ENCODE measurements around the gene APOE.
"Not testable (repeated sequence)": the region's sequence is repeated elsewhere in the genome, so short reads cannot be mapped to it uniquely, and the experiment has no call there.

APOE gene

GRCh38 chr19:44905437-44906160, at the start of gene APOE:
Gene APOE, plus strand, starts transcription at chr19:44905796. Its CDS starts 829 bp downstream, at chr19:44906625.
- DNase-seq: no peak

DNA sequence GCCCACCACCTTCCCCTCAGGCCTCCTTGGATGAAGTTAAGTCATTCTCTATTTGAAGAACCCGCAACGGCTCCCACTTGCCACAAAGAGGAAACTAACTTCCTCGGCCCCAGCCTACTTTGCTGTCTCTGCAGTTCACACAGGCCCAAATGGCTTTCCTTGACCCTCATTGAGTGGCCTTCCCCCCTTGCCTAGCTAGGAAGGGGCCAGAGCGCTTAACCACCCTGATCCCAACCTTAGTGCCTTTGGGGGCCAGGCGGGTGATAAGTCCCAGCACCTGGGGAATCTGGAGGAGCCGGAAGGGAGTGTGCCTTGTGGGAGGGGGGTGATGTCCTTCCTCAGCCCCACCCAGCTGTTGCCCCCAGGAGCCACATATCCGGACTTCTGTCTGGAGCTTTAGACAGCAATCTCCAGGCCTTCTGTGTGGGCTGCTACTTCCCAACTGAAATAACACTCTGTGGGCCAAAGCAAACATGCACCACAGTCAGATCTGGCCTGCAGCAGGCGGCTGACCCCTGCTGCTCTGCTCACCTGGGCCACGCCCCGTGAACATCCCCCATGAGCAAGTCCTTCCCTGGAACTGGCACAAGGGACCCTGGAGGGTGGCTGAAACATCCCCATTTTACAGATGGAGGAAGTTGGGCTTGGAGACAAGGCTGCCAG, 49.0 kb upstream of the APOE start:
- DNase-seq: no peak

- DNase-seq: no peak
Observed at GRCh38 chr19:44857837-44858236, 47.8 kb upstream of the APOE start.

DNA sequence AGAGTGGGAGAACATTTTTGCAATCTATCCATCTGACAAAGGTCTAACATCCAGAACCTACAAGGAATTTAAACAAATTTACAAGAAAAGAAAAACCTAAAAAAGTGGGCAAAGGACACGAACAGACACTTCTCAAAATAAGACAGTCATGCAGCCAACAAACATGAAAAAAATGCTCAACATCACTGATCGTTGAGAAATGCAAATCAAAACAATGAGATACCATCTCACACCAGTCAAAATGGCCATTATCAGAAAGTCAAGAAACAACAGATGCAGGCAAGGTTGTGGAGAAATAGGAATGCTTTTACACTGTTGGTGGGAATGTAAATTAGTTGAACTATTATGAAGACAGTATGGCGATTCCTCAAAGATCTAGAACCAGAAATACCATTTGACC, 44.0 kb upstream of the APOE start:
- not testable (repeated sequence) for DNase-seq

DNA sequence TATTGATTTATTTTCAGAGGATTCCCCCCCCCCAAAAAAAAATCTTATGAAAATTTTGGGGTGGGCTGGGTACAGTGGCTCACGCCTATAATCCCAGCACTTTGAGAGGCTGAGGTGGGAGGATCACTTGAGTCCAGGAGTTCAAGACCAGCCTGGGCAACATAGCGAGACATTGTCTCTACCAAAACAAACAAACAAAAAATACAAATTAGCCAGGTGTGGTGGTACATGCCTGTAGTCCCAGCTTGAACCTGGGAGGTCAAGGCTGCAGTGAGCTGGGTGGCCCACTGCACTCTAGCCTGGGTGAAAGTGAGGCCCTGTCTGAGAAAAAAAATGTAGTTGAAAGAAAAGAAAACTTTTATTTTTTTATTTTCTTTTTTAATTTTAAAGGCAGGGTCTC, 41.6 kb upstream of the APOE start:
- DNase-seq: no peak

DNA sequence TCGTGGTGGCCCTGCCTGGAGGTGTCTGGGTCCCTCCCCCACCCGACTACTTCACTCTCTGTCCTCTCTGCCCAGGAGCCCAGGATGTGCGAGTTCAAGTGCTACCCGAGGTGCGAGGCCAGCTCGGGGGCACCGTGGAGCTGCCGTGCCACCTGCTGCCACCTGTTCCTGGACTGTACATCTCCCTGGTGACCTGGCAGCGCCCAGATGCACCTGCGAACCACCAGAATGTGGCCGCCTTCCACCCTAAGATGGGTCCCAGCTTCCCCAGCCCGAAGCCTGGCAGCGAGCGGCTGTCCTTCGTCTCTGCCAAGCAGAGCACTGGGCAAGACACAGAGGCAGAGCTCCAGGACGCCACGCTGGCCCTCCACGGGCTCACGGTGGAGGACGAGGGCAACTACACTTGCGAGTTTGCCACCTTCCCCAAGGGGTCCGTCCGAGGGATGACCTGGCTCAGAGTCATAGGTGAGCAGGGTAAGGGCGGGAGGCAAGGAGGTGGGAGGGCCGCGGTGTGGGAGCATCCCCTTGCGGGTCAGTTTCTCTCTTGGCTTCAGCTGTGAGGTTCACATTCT, 40.3 kb upstream of the APOE start:
- DNase-seq: no peak

DNA sequence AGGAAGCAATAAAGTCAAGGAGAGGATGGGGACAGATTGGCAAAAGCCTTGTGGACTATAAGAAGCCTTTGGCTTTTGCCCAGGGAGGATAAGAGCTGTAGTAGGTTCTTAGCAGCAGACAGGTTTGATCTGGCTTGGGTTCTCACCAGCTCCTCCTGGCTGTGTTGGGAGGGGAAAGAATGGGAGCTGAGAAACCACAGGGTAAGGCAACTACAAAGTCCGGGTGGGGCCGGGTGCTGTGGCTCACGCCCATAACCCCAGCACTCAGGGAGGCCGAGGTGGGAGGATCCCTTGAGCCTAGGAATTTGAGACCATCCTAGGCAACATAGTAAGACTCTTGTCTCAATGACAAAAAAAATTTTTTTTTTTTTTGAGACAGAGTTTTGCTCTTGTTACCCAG, 38.9 kb upstream of the APOE start:
- no peak for DNase-seq

DNA sequence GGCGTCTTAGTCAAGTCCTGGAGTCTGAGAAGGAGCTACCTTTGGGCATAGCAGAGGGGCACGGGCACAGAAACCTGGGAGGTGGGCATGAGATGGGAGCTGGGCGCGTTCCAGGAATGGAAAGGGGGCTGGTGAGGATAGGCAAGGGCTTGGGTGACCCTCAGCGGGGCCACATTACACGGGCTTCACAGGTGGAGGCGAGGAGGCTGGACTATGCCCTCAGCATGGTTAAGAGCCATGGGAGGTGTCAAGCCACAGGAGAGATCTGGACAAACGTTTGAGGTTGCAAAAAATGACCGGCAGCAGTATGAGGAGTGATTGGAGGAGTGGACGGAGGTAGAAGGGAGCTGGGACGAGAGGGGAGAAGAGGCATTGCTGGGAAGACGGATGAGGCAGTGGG, 38.0 kb upstream of the APOE start:
- DNase-seq: no peak

- no peak for DNase-seq
Observed at GRCh38 chr19:44869733-44870470, 35.7 kb upstream of the APOE start.

DNA sequence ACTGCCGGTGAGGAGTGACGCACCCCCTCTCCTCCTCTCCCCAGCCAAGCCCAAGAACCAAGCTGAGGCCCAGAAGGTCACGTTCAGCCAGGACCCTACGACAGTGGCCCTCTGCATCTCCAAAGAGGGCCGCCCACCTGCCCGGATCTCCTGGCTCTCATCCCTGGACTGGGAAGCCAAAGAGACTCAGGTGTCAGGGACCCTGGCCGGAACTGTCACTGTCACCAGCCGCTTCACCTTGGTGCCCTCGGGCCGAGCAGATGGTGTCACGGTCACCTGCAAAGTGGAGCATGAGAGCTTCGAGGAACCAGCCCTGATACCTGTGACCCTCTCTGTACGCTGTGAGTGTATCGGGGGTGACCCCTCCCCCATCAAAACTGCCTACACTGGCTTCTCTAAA, 33.8 kb upstream of the APOE start:
- no peak for DNase-seq

GRCh38 chr19:44872661-44873060, 32.9 kb upstream of the APOE start:
- DNase-seq: no peak

DNA sequence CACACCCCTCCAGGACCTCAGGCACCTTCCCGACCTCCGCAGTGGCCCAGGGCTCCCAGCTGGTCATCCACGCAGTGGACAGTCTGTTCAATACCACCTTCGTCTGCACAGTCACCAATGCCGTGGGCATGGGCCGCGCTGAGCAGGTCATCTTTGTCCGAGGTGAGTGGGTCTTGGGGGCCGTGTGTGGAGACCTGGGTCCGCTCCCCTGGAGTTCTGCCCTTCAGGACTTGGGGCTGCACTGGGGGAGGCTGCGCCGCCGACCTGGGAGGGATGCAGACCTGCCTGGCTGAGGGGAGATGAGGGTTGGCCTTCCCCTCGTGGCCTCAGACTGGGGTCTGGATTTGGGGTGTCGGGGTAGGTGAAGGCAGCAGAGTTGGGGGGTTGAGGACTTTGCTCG, 31.3 kb upstream of the APOE start:
- no peak for DNase-seq

DNA sequence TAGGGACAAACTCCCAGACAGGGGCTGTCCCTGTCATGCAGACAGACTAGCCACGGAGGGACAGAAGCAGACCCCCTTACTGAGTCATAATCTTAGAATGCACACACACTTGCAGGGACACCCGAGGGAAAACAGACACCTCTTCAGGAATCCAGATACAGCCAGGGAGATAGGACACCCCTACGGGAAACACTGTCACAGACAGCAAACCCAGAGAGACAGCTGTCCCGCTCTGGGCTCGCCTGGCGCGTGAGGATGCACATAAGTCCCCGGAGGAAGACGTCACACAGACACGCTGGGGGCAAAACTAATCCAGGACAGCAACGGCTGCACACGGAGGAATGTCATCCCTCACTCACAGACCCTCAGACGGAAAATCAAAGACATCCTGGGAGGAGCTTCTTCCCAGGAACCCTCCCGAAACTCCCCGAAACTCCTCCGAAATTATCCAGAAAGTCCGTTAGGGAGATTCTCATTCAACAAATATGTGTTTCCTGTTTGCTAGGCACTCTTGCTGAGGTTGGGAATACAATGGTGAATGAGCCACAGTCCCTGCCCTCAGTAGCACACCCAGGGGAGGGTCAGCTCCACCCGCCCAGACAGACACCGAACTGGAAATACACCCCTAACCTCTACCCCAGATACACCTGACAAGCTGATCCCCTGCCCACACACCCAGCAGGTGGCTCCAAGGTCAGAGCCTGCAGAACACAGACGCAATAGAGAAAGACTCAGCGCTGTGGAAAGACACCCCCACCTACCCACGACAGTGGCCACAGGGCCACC, 29.7 kb upstream of the APOE start:
- no peak for DNase-seq

GRCh38 chr19:44876930-44877535, 28.6 kb upstream of the APOE start:
- DNase-seq: no peak

- DNase-seq: no peak
Observed at GRCh38 chr19:44878120-44878865, 27.3 kb upstream of the APOE start.

DNA sequence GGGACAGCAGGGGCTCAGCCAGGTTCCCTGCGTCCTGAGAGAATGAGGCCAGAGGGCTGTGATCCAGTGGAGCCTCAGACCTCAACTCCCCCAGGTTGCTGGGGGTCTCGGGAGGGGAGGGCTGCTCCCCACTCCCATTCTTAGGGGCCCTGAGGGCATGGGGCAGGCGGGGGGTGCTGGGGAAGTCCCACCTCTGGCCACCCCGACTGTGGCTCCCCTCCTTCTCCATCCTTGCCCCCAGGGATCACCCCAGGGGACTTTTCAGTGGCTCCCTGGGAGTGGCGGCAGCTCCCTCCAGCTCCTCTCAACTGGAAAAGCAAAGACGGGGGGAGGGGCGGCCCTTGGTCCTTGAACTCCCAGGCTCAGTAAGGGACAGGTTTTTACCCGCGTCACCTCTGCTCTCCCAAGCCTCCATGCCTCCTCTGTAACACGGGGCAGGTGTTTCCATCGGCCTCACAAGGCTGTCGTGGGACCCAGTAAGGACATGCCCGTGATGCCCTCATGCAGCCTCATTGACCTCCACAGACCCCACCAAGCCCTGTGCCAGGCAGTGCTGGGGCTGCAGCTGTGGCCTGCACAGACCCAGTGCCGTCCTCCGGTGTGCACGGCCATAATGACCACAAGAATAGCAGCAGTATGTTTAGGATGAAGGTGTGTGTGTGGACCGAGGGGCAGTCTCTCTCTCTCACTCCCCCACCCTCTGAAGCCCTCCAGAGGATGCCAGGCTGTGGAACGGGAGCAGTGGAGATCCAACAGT, 26.1 kb upstream of the APOE start:
- no peak for DNase-seq

DNA sequence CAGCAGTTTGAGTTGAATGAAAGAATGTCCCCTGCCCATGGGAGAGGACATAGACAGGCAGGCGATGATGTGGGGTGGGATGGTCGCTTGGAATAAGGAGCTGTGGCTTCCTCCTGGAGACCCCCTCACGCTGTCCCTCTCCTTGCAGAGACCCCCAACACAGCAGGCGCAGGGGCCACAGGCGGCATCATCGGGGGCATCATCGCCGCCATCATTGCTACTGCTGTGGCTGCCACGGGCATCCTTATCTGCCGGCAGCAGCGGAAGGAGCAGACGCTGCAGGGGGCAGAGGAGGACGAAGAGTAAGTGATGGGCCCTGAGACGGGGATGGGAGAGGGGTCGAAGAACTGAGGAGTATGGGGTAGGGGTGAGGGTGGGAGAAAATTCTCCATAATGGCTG, 23.5 kb upstream of the APOE start:
- no peak for DNase-seq

- not testable (repeated sequence) for DNase-seq
Observed at GRCh38 chr19:44882619-44883397, 22.8 kb upstream of the APOE start.

- no peak for DNase-seq
Observed at GRCh38 chr19:44883922-44884321, 21.7 kb upstream of the APOE start.

- DNase-seq: no peak
Observed at GRCh38 chr19:44884566-44884965, 21.0 kb upstream of the APOE start.
